ENCODE measurements around the gene ZBTB32. TPM values are rescaled to one million over a fixed set of nuclear protein-coding genes. Genes with fewer than 3 reads are reported as not detected.
"Not testable (repeated sequence)": the region's sequence is repeated elsewhere in the genome, so short reads cannot be mapped to it uniquely, and the experiment has no call there.

ZBTB32 gene
- total and polyA plus RNA-seq, 2 experiments from 2014 or later = 0.65 TPM; not detected in 1

DNA sequence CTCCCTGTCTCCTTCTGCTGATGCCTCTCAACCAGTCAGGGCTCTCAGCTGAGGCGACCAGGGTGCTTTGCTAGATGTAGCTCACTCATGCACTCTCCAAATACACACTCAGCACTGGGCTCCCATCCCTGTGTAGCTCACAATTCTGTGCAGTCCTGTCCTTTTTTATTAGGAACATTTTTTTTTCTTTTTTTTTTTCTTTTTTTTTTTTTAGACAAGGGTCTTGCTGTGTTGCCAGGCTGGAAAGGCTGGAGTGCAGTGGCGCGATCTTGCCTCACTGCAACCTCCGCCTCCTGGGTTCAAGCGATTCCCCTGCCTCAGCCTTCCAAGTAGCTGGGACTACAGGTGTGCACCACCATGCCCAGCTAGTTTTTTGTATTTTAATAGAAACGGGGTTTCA, 49.5 kb upstream of the ZBTB32 start:
- H3K4me1 Mint-ChIP-seq; H3K27me3 Mint-ChIP-seq (ENCODE audit: insufficient read depth, low read depth, poor library complexity): not testable (repeated sequence)

DNA sequence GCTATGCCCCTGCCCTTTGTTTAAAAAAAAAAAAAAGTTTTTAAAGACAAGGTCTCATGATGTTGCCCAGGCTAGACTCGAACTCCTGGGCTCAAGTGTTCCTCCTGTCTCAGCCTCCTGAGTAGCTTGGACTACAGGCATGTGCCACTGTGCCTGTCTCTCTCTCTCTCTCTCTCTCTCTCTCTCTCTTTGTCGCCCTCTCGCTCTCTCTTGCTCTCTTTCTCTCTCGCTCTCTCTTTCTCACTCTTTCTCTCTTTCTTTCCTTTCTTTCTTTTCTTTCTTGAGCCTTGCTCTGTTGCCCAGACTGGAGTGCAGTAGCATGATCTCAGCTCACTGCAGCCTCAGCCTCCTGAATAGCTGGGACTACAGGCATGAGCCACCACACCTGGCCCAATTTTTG, 48.8 kb upstream of the ZBTB32 start:
- Mint-ChIP-seq H3K36me3 (ENCODE audit: low read depth) (peaks cover 77% of the 10 kb centered on the region), H3K27ac (no peak overlapping the region), H3K4me3 (no peak overlapping the region), H3K9me3 (no peaks in the 10 kb centered on the region), H3K27me3 (ENCODE audit: insufficient read depth, low read depth, poor library complexity) (peaks cover 3% of the 10 kb centered on the region), H3K4me1 (no peaks in the 10 kb centered on the region)
- H3K36me3 ChIP-seq (ENCODE audit: insufficient read depth) = peaks cover 40% of the 10 kb centered on the region
- DNase-seq (ENCODE audit: low spot score) (no peak), ATAC-seq (no peak)
- no peaks in the 10 kb centered on the region; the same call in 1 of the 2 replicates for H3K79me2 ChIP-seq (replicated peaks; ENCODE audit: insufficient read depth)
- H3K9me2 ChIP-seq (ENCODE audit: insufficient read depth) = no peaks in the 10 kb centered on the region
- no peak overlapping the region for H3K4me3 ChIP-seq
- H3K4me2 ChIP-seq = no peak overlapping the region
- TF ChIP-seq CREB1 (CRISPR knock-in tag; IDR thresholded peaks at IDR 0.05; ENCODE audit: low read depth) = no peak
- TF ChIP-seq, protein P1, sequence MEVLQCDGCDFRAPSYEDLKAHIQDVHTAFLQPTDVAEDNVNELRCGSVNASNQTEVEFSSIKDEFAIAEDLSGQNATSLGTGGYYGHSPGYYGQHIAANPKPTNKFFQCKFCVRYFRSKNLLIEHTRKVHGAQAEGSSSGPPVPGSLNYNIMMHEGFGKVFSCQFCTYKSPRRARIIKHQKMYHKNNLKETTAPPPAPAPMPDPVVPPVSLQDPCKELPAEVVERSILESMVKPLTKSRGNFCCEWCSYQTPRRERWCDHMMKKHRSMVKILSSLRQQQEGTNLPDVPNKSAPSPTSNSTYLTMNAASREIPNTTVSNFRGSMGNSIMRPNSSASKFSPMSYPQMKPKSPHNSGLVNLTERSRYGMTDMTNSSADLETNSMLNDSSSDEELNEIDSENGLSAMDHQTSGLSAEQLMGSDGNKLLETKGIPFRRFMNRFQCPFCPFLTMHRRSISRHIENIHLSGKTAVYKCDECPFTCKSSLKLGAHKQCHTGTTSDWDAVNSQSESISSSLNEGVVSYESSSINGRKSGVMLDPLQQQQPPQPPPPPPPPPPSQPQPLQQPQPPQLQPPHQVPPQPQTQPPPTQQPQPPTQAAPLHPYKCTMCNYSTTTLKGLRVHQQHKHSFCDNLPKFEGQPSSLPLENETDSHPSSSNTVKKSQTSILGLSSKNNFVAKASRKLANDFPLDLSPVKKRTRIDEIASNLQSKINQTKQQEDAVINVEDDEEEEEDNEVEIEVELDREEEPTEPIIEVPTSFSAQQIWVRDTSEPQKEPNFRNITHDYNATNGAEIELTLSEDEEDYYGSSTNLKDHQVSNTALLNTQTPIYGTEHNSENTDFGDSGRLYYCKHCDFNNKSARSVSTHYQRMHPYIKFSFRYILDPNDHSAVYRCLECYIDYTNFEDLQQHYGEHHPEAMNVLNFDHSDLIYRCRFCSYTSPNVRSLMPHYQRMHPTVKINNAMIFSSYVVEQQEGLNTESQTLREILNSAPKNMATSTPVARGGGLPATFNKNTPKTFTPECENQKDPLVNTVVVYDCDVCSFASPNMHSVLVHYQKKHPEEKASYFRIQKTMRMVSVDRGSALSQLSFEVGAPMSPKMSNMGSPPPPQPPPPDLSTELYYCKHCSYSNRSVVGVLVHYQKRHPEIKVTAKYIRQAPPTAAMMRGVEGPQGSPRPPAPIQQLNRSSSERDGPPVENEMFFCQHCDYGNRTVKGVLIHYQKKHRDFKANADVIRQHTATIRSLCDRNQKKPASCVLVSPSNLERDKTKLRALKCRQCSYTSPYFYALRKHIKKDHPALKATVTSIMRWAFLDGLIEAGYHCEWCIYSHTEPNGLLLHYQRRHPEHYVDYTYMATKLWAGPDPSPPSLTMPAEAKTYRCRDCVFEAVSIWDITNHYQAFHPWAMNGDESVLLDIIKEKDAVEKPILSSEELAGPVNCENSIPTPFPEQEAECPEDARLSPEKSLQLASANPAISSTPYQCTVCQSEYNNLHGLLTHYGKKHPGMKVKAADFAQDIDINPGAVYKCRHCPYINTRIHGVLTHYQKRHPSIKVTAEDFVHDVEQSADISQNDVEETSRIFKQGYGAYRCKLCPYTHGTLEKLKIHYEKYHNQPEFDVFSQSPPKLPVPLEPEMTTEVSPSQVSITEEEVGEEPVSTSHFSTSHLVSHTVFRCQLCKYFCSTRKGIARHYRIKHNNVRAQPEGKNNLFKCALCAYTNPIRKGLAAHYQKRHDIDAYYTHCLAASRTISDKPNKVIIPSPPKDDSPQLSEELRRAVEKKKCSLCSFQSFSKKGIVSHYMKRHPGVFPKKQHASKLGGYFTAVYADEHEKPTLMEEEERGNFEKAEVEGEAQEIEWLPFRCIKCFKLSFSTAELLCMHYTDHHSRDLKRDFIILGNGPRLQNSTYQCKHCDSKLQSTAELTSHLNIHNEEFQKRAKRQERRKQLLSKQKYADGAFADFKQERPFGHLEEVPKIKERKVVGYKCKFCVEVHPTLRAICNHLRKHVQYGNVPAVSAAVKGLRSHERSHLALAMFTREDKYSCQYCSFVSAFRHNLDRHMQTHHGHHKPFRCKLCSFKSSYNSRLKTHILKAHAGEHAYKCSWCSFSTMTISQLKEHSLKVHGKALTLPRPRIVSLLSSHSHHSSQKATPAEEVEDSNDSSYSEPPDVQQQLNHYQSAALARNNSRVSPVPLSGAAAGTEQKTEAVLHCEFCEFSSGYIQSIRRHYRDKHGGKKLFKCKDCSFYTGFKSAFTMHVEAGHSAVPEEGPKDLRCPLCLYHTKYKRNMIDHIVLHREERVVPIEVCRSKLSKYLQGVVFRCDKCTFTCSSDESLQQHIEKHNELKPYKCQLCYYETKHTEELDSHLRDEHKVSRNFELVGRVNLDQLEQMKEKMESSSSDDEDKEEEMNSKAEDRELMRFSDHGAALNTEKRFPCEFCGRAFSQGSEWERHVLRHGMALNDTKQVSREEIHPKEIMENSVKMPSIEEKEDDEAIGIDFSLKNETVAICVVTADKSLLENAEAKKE (CRISPR knock-in tag; IDR thresholded peaks at IDR 0.05) = no peak
- no peak for TF ChIP-seq EZH2phosphoT487 (IDR thresholded peaks at IDR 0.05; ENCODE audit: unreplicated experiment)
- no peak for TF ChIP-seq JUNB (IDR thresholded peaks at IDR 0.05; ENCODE audit: unreplicated experiment)
- TF ChIP-seq ZNF331 (CRISPR knock-in tag; IDR thresholded peaks at IDR 0.05; ENCODE audit: low read depth) = no peak
- TF ChIP-seq EZH2 (IDR thresholded peaks at IDR 0.05; ENCODE audit: low read depth, unreplicated experiment) = no peak
- no peak for TF ChIP-seq POLR2AphosphoS5 (IDR thresholded peaks at IDR 0.05; ENCODE audit: low read depth)
- TF ChIP-seq STAT1 (IDR thresholded peaks at IDR 0.05; ENCODE audit: unreplicated experiment) = no peak
- TF ChIP-seq, protein P2, sequence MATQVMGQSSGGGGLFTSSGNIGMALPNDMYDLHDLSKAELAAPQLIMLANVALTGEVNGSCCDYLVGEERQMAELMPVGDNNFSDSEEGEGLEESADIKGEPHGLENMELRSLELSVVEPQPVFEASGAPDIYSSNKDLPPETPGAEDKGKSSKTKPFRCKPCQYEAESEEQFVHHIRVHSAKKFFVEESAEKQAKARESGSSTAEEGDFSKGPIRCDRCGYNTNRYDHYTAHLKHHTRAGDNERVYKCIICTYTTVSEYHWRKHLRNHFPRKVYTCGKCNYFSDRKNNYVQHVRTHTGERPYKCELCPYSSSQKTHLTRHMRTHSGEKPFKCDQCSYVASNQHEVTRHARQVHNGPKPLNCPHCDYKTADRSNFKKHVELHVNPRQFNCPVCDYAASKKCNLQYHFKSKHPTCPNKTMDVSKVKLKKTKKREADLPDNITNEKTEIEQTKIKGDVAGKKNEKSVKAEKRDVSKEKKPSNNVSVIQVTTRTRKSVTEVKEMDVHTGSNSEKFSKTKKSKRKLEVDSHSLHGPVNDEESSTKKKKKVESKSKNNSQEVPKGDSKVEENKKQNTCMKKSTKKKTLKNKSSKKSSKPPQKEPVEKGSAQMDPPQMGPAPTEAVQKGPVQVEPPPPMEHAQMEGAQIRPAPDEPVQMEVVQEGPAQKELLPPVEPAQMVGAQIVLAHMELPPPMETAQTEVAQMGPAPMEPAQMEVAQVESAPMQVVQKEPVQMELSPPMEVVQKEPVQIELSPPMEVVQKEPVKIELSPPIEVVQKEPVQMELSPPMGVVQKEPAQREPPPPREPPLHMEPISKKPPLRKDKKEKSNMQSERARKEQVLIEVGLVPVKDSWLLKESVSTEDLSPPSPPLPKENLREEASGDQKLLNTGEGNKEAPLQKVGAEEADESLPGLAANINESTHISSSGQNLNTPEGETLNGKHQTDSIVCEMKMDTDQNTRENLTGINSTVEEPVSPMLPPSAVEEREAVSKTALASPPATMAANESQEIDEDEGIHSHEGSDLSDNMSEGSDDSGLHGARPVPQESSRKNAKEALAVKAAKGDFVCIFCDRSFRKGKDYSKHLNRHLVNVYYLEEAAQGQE (IDR thresholded peaks at IDR 0.05; ENCODE audit: unreplicated experiment) = no peak
- TF ChIP-seq, protein P3, sequence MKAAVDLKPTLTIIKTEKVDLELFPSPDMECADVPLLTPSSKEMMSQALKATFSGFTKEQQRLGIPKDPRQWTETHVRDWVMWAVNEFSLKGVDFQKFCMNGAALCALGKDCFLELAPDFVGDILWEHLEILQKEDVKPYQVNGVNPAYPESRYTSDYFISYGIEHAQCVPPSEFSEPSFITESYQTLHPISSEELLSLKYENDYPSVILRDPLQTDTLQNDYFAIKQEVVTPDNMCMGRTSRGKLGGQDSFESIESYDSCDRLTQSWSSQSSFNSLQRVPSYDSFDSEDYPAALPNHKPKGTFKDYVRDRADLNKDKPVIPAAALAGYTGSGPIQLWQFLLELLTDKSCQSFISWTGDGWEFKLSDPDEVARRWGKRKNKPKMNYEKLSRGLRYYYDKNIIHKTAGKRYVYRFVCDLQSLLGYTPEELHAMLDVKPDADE (IDR thresholded peaks at IDR 0.05) = no peak
- no peak for TF ChIP-seq ZNF114 (CRISPR knock-in tag; IDR thresholded peaks at IDR 0.05)
- no peak for TF ChIP-seq NANOG (IDR thresholded peaks at IDR 0.05; ENCODE audit: borderline replicate concordance)
- no peaks in the 10 kb centered on the region for H3F3A ChIP-seq (replicated peaks; ENCODE audit: low read depth)
- no peaks in the 10 kb centered on the region for H3K4me1 ChIP-seq (ENCODE audit: insufficient read depth)
- no peaks in the 10 kb centered on the region for H3K27me3 ChIP-seq (ENCODE audit: insufficient read depth)
- peaks cover 10% of the 10 kb centered on the region for H4K20me1 ChIP-seq (replicated peaks; ENCODE audit: insufficient read depth)
- H2AFZ ChIP-seq = no peak overlapping the region
- no peak overlapping the region for H3K27ac ChIP-seq (ENCODE audit: low read depth)

More for the DNA sequence above, 49.5 kb upstream of the ZBTB32 start:
- H3K36me3 Mint-ChIP-seq (ENCODE audit: low read depth) = peaks cover 75% of the 10 kb centered on the region
- not testable (repeated sequence) for H3K4me3 ChIP-seq; H3K27ac Mint-ChIP-seq; H3K79me2 ChIP-seq (replicated peaks; ENCODE audit: insufficient read depth); DNase-seq (ENCODE audit: low spot score); H3K4me1 ChIP-seq (ENCODE audit: insufficient read depth); H3K9me3 Mint-ChIP-seq; H2AFZ ChIP-seq; ATAC-seq; H3F3A ChIP-seq (replicated peaks; ENCODE audit: low read depth); H4K20me1 ChIP-seq (replicated peaks; ENCODE audit: insufficient read depth); H3K4me3 Mint-ChIP-seq; H3K27ac ChIP-seq (ENCODE audit: low read depth); H3K4me2 ChIP-seq; H3K27me3 ChIP-seq (ENCODE audit: insufficient read depth); H3K9me2 ChIP-seq (ENCODE audit: insufficient read depth)
- H3K36me3 ChIP-seq (ENCODE audit: insufficient read depth) = peaks cover 40% of the 10 kb centered on the region
